Keratinocyte (primary cell): ENCODE measurements around the gene PIK3CG. TPM values are rescaled to one million over a fixed set of nuclear protein-coding genes. Genes with fewer than 3 reads are reported as not detected.

Experiments
- DNase-seq: peaks from one replicate; pipeline ENCODE4 v3.0.0-alpha.2; 2011; ENCODE audit warnings: low read depth, missing footprints, low spot score
- FAIRE-seq: peaks from 2 replicates; lab custom pipeline; 2011; peaks lifted over from hg19 to GRCh38; lab: Jason Lieb, UNC
- H2AFZ ChIP-seq: 2 replicates; pipeline ENCODE4 v1.6.0; 2012; ENCODE audit warnings: low read length, control low read depth, inconsistent platforms; ENCODE audit not compliant: control insufficient read depth
- H3K27ac ChIP-seq: 2 replicates; pipeline ENCODE4 v1.5.1; 2011; ENCODE audit warnings: low read length; ENCODE audit not compliant: control insufficient read depth, insufficient read depth
- H3K27me3 ChIP-seq: 3 replicates; pipeline ENCODE4 v1.6.0; 2011; ENCODE audit warnings: low read length; ENCODE audit not compliant: control insufficient read depth, insufficient read depth; ENCODE audit errors: extremely low read depth
- H3K36me3 ChIP-seq, 2 experiments: 2 replicates in 1 of 2; 3 replicates in 1 of 2; pipeline ENCODE4 v1.5.1; 2011; ENCODE audit warnings: low read length in 2 of 2, mild to moderate bottlenecking in 1 of 2; ENCODE audit not compliant: control insufficient read depth in 2 of 2, insufficient read depth in 2 of 2; ENCODE audit errors: extremely low read depth in 1 of 2
- H3K4me1 ChIP-seq: 3 replicates; pipeline ENCODE4 v1.5.1; 2011; ENCODE audit warnings: low read length; ENCODE audit not compliant: control insufficient read depth, insufficient read depth; ENCODE audit errors: extremely low read depth
- H3K4me2 ChIP-seq: 3 replicates; pipeline ENCODE4 v1.6.0; 2011; ENCODE audit warnings: low read depth, low read length; ENCODE audit not compliant: control insufficient read depth, insufficient read depth; ENCODE audit errors: extremely low read depth
- H3K4me3 ChIP-seq, 3 experiments: fragments of 200-600 bp in 1 of 3; sonication (generic) in 1 of 3; 2 replicates in 2 of 3; 3 replicates in 1 of 3; pipeline ENCODE4 v1.5.1; 2011 to 2016; ENCODE audit warnings: low read length in 3 of 3, mild to moderate bottlenecking in 3 of 3, control low read depth in 2 of 3, inconsistent platforms in 1 of 3, low read depth in 1 of 3, mixed read lengths in 1 of 3, mixed run types in 1 of 3, moderate library complexity in 1 of 3; ENCODE audit not compliant: control insufficient read depth in 2 of 3, insufficient read depth in 2 of 3; ENCODE audit errors: extremely low read depth in 1 of 3
- H3K79me2 ChIP-seq: 2 replicates; pipeline ENCODE4 v1.6.0; 2012; ENCODE audit warnings: low read length; ENCODE audit not compliant: control insufficient read depth, insufficient read depth
- H3K9ac ChIP-seq: 3 replicates; pipeline ENCODE4 v1.6.0; 2011; ENCODE audit warnings: low read length; ENCODE audit not compliant: control insufficient read depth, insufficient read depth; ENCODE audit errors: extremely low read depth
- H3K9me1 ChIP-seq: 3 replicates; pipeline ENCODE4 v1.6.0; 2011; ENCODE audit warnings: low read length; ENCODE audit not compliant: control insufficient read depth, insufficient read depth; ENCODE audit errors: extremely low read depth
- H3K9me3 ChIP-seq: 2 replicates; pipeline ENCODE4 v1.5.1; 2012; ENCODE audit warnings: low read depth, low read length; ENCODE audit not compliant: control insufficient read depth
- H4K20me1 ChIP-seq: 3 replicates; pipeline ENCODE4 v1.6.0; 2011; ENCODE audit warnings: low read length; ENCODE audit not compliant: control insufficient read depth, insufficient read depth; ENCODE audit errors: extremely low read depth
- CTCF ChIP-seq, 3 experiments: IDR thresholded peaks in 1 of 3; conservative IDR thresholded peaks in 1 of 3; optimal IDR thresholded peaks in 1 of 3; 2 replicates in 2 of 3; 3 replicates in 1 of 3; pipeline versions ENCODE3 to v1.5.1; 2011; ENCODE audit warnings: low read length in 3 of 3, mild to moderate bottlenecking in 3 of 3, moderate library complexity in 2 of 3, control low read depth in 1 of 3, inconsistent platforms in 1 of 3; ENCODE audit not compliant: insufficient read depth in 2 of 3; ENCODE audit errors: extremely low read depth in 1 of 3
- EZH2 ChIP-seq: IDR thresholded peaks from one replicate; pipeline ENCODE4 v1.6.1; 2012; ENCODE audit warnings: inconsistent platforms, mild to moderate bottlenecking, low read length, moderate library complexity
- dilution Hi-C: fragments of 300-500 bp; cut with MboI; formaldehyde crosslinking; loops from one replicate; pipeline ENCODE4 v1.7.0; 2020; ENCODE audit warnings: low sequenced_read_pairs; ENCODE audit not compliant: extremely low pct_ligation_motif_present
- polyA plus RNA-seq, 5 experiments: library from polyadenylated mRNA; depleted of rRNA in 3 of 5; stranded (reverse) in 3 of 5; stranded (forward) in 1 of 5; unstranded in 1 of 5; fragments of >200 nt; gene quantifications; 1 replicate in 1 of 5; 2 replicates in 3 of 5; 3 replicates in 1 of 5; pipeline versions ENCODE4 v1.2.1 to v1.2.3, GENCODE V29; 2011 to 2012; ENCODE audit warnings: missing spikeins in 2 of 5, low read depth in 1 of 5, low replicate concordance in 1 of 5

The PIK3CG gene
- polyA plus RNA-seq, 1 donor (not counting 4 experiments of a cell fraction or from before 2014, with no cell fraction given) = not detected

GRCh38 chr7:106888204-106888603 is 23.1 kb downstream of the PIK3CG start:
- dilution Hi-C loops = no loop called here
- TF ChIP-seq EZH2 (no peak), CTCF (optimal IDR thresholded peaks at IDR 0.05 in 1 of 3, IDR thresholded peaks at IDR 0.05 in 1 of 3, conservative IDR thresholded peaks at IDR 0.05 in 1 of 3; ENCODE audit: extremely low read depth in 1 of 3, insufficient read depth in 2 of 3, low read length in 3 of 3) (no peak)

GRCh38 chr7:106890952-106891351 is 25.9 kb downstream of the PIK3CG start:
- dilution Hi-C loops = no loop called here
- H3K36me3 ChIP-seq = no peaks in the 10 kb centered on the region
- DNase-seq (no peak), FAIRE-seq (no peak)
- no peak overlapping the region for H2AFZ ChIP-seq
- no peaks in the 10 kb centered on the region for H3K9me3 ChIP-seq
- H3K9me1 ChIP-seq = no peaks in the 10 kb centered on the region
- H3K4me1 ChIP-seq = no peaks in the 10 kb centered on the region
- H3K4me3 ChIP-seq = no peak overlapping the region
- no peak overlapping the region for H3K27ac ChIP-seq
- H3K79me2 ChIP-seq = no peaks in the 10 kb centered on the region
- TF ChIP-seq CTCF (optimal IDR thresholded peaks at IDR 0.05 in 1 of 3, IDR thresholded peaks at IDR 0.05 in 1 of 3, conservative IDR thresholded peaks at IDR 0.05 in 1 of 3; ENCODE audit: extremely low read depth in 1 of 3, insufficient read depth in 2 of 3, low read length in 3 of 3) (no peak), EZH2 (no peak)
- no peak overlapping the region for H3K4me2 ChIP-seq
- no peaks in the 10 kb centered on the region for H3K27me3 ChIP-seq
- no peaks in the 10 kb centered on the region for H4K20me1 ChIP-seq
- H3K9ac ChIP-seq = no peak overlapping the region

More at GRCh38 chr7:106888204-106888603, 23.1 kb downstream of the PIK3CG start:
- no peaks in the 10 kb centered on the region for H3K36me3 ChIP-seq
- DNase-seq (no peak), FAIRE-seq (no peak)
- no peaks in the 10 kb centered on the region for H3K4me1 ChIP-seq
- H3K9me3 ChIP-seq = no peaks in the 10 kb centered on the region
- H3K9ac ChIP-seq = no peak overlapping the region
- H3K27me3 ChIP-seq = no peaks in the 10 kb centered on the region
- no peak overlapping the region for H3K4me2 ChIP-seq
- no peak overlapping the region for H2AFZ ChIP-seq
- no peaks in the 10 kb centered on the region for H3K79me2 ChIP-seq
- no peak overlapping the region for H3K4me3 ChIP-seq
- no peaks in the 10 kb centered on the region for H4K20me1 ChIP-seq
- no peak overlapping the region for H3K27ac ChIP-seq
- no peaks in the 10 kb centered on the region for H3K9me1 ChIP-seq
